A549 (cell line): ENCODE results near the gene IL17REL. TPM values are rescaled to one million over a fixed set of nuclear protein-coding genes. Genes with fewer than 3 reads are reported as not detected.

ENCODE experiments used
- ATAC-seq, 2 experiments: fragments of 200-7000 bp in 1 of 2; fragments of >200 bp in 1 of 2; cut with Nextera tagmentation in 1 of 2; cut with Tn5 transposase in 1 of 2; 3 replicates each; pipeline versions ENCODE4 v1.8.0 to v1.9.1; 2018 to 2020; ENCODE audit warnings: mild to moderate bottlenecking in 1 of 2, moderate library complexity in 1 of 2
- CTCF ChIA-PET: fragments of 300-600 bp; sonication (Branson Sonifier 250); formaldehyde crosslinking; extraction: SDS; loops from one replicate; lab custom pipeline; 2021; ENCODE audit warnings: antibody characterized with exemption, inconsistent platforms; lab: Yijun Ruan, JAX
- POLR2A ChIA-PET: fragments of 350-600 bp; formaldehyde crosslinking; extraction: SDS; loops from one replicate; lab custom pipeline; 2021; ENCODE audit warnings: antibody characterized with exemption, inconsistent platforms; lab: Yijun Ruan, JAX
- DNase-seq, 2 experiments: peaks; one replicate each; pipeline versions ENCODE4 v3.0.0 to v3.0.0-alpha.2; 2011 to 2016; ENCODE audit warnings: low read depth in 1 of 2, low spot score in 1 of 2
- FAIRE-seq: peaks from 2 replicates; lab custom pipeline; 2011; peaks lifted over from hg19 to GRCh38; lab: Jason Lieb, UNC
- H3K27ac ChIP-seq, 2 experiments: fragments of >200 bp; sonication (Bioruptor Twin); formaldehyde crosslinking; 3 replicates each; pipeline ENCODE4 v1.5.1; 2016 to 2017
- H3K4me1 ChIP-seq: fragments of >200 bp; sonication (Bioruptor Twin); formaldehyde crosslinking; 3 replicates; pipeline ENCODE4 v1.6.1; 2016
- H3K4me2 ChIP-seq: fragments of >200 bp; sonication (Bioruptor Twin); formaldehyde crosslinking; 3 replicates; pipeline ENCODE4 v1.6.1; 2016
- H3K4me3 ChIP-seq: fragments of >200 bp; sonication (Bioruptor Twin); formaldehyde crosslinking; 3 replicates; pipeline ENCODE4 v1.5.1; 2016
- H3K9me3 ChIP-seq: fragments of >200 bp; sonication (Bioruptor Twin); formaldehyde crosslinking; 3 replicates; pipeline ENCODE4 v1.6.1; 2016
- BCL3 ChIP-seq: fragments of >200 bp; sonication (Bioruptor Twin); formaldehyde crosslinking; IDR thresholded peaks from 3 replicates; pipeline ENCODE4 v1.6.1; 2016
- CTCF ChIP-seq: fragments of >200 bp; sonication (Bioruptor Twin); formaldehyde crosslinking; IDR thresholded peaks from 3 replicates; pipeline ENCODE4 v1.5.1; 2016
- EHMT2 ChIP-seq: fragments of 200-600 bp; sonication (generic); IDR thresholded peaks from 2 replicates; pipeline ENCODE4 v1.6.1; 2016; ENCODE audit warnings: antibody characterized with exemption, low read depth, mild to moderate bottlenecking, moderate library complexity
- FOSB ChIP-seq: fragments of 250-450 bp; sonication (Bioruptor Pico); IDR thresholded peaks from 2 replicates; pipeline ENCODE4 v1.5.0; 2020; ENCODE audit warnings: mild to moderate bottlenecking, moderate library complexity
- HEYL ChIP-seq: fragments of 250-450 bp; sonication (Bioruptor Pico); IDR thresholded peaks from 2 replicates; pipeline ENCODE4 v1.8.0; 2021; ENCODE audit warnings: mild to moderate bottlenecking, moderate library complexity
- HOXA7 ChIP-seq: fragments of 250-450 bp; sonication (Bioruptor Pico); IDR thresholded peaks from 2 replicates; pipeline ENCODE4 v1.5.0; 2020; ENCODE audit warnings: mild to moderate bottlenecking, moderate library complexity
- HOXB13 ChIP-seq: fragments of 250-450 bp; sonication (Bioruptor Pico); IDR thresholded peaks from 2 replicates; pipeline ENCODE4 v1.5.0; 2020; ENCODE audit warnings: low read depth, mild to moderate bottlenecking, moderate library complexity
- JUN ChIP-seq, 2 experiments: fragments of >200 bp; sonication (Bioruptor Twin); formaldehyde crosslinking; IDR thresholded peaks; 2 replicates in 1 of 2; 3 replicates in 1 of 2; pipeline ENCODE4 v1.6.1; 2016 to 2017
- MAFK ChIP-seq: fragments of 450-650 bp; IDR thresholded peaks from 2 replicates; pipeline ENCODE4 v1.6.1; 2014; ENCODE audit not compliant: partially characterized antibody
- PHF8 ChIP-seq: fragments of 200-600 bp; sonication (generic); IDR thresholded peaks from 2 replicates; pipeline ENCODE4 v1.6.1; 2016; ENCODE audit warnings: low read depth, mild to moderate bottlenecking, antibody characterized with exemption, moderate library complexity, borderline replicate concordance
- POLR2A ChIP-seq: IDR thresholded peaks from 2 replicates; pipeline ENCODE4 v1.6.1; 2012; ENCODE audit warnings: mild to moderate bottlenecking, low read length
- RNF2 ChIP-seq: fragments of 200-600 bp; sonication (generic); IDR thresholded peaks from 2 replicates; pipeline ENCODE4 v1.6.1; 2016; ENCODE audit warnings: low read depth, mild to moderate bottlenecking, antibody characterized with exemption, moderate library complexity, borderline replicate concordance
- SMC3 ChIP-seq: fragments of >200 bp; sonication (Bioruptor Twin); formaldehyde crosslinking; IDR thresholded peaks from 3 replicates; pipeline ENCODE4 v1.6.1; 2018; ENCODE audit warnings: inconsistent platforms
- WGBS: methylation state at CpG from one replicate; pipeline ENCODE4 v1.1.6; 2017; ENCODE audit errors: missing lambda C conversion rate; 5-methylcytosine and 5-hydroxymethylcytosine counted together
- polyA plus RNA-seq, 4 experiments: library from polyadenylated mRNA; depleted of rRNA in 3 of 4; stranded (reverse); fragments of >200 nt; fragmentation: RNase III in 1 of 4; extraction: RNeasy Plus Mini Kit Qiagen cat#74134 plus additional on column Dnase treatment in 1 of 4; gene quantifications; 2 replicates in 3 of 4; 3 replicates in 1 of 4; pipeline ENCODE4 v1.2.3, GENCODE V29; 2011 to 2017
- TF ChIP-seq, protein P1 (sequence below): IDR thresholded peaks from 2 replicates; pipeline ENCODE4 v1.6.1; 2012; ENCODE audit warnings: low read depth, borderline replicate concordance

The IL17REL gene
- polyA plus RNA-seq, 2 of the 4 experiments (the other 2 are of a cell fraction): 0.06 TPM; not detected in 1

GRCh38 chr22:49973018-49973961, 39.3 kb downstream of the IL17REL start:
- Histone ChIP-seq H3K27ac (no peak overlapping the region), H3K4me2 (no peak overlapping the region; the same call in 2 of the 3 replicates), H3K4me1 (peaks cover 34% of the 10 kb centered on the region), H3K9me3 (no peaks in the 10 kb centered on the region), H3K4me3 (no peak overlapping the region)
- TF ChIP-seq CTCF: no peak
- TF ChIP-seq SMC3: no peak
- POLR2A ChIA-PET: no interaction called here
- FAIRE-seq (no peak), ATAC-seq (no peak), DNase-seq (peak in 1 of 2 experiments; percentile 33)
- WGBS: 84% methylated on average over 5 of the region's 5 CpGs
- CTCF ChIA-PET: no interaction called here

GRCh38 chr22:49972163-49973017, 40.2 kb downstream of the IL17REL start:
- 85% methylated on average over 14 of the region's 45 CpGs for WGBS
- Histone ChIP-seq H3K27ac (peak overlapping the region; percentile 92 to 96), H3K4me2 (peak overlapping the region; percentile 89), H3K9me3 (no peaks in the 10 kb centered on the region), H3K4me3 (peak overlapping the region; percentile 52), H3K4me1 (peaks cover 34% of the 10 kb centered on the region)
- ChIA-PET CTCF (no interaction called here), POLR2A (interaction anchor here (0.5 to 2.1 kb wide), 3 partner anchors 11 to 58 kb away, joined by 3 to 13 read pairs (median 3); partner anchors contain the start of gene PIM3)
- DNase-seq (no peak), FAIRE-seq (no peak), ATAC-seq (no peak)
- TF ChIP-seq HOXA7 (no peak), JUN (IDR thresholded peaks at IDR 0.05) (no peak), MAFK (no peak), FOSB (CRISPR knock-in tag) (no peak)

GRCh38 chr22:49971232-49972162, 41.1 kb downstream of the IL17REL start:
- Histone ChIP-seq H3K9me3 (no peaks in the 10 kb centered on the region), H3K4me2 (peak overlapping the region; percentile 89), H3K4me1 (peaks cover 34% of the 10 kb centered on the region), H3K4me3 (peak overlapping the region; percentile 52), H3K27ac (peak overlapping the region; percentile 92 to 96)
- FAIRE-seq: no peak
- ChIA-PET POLR2A (interaction anchor here (0.5 to 2.1 kb wide), 3 partner anchors 10 to 59 kb away, joined by 3 to 13 read pairs (median 3); partner anchors contain the start of gene PIM3), CTCF (interaction anchor here (0.8 to 1.1 kb wide), 2 partner anchors 9 to 38 kb away, joined by 3 to 4 read pairs; no protein-coding TSS in a partner anchor)
- TF ChIP-seq BCL3 (0 out of 3 replicates have a peak, but pooled peaks have one; percentile 41), POLR2A (0 out of 2 replicates have a peak, but pooled peaks have one; percentile 25), RNF2 (0 out of 2 replicates have a peak, but pooled peaks have one; percentile 16), JUN (IDR thresholded peaks at IDR 0.05) (peak; percentile 18 to 36; a peak in 1 of 5 replicates), HOXB13 (CRISPR knock-in tag) (no peak), HEYL (no peak), EHMT2 (no peak), PHF8 (0 out of 2 replicates have a peak, but pooled peaks have one; percentile 7)
- TF ChIP-seq, protein P1, sequence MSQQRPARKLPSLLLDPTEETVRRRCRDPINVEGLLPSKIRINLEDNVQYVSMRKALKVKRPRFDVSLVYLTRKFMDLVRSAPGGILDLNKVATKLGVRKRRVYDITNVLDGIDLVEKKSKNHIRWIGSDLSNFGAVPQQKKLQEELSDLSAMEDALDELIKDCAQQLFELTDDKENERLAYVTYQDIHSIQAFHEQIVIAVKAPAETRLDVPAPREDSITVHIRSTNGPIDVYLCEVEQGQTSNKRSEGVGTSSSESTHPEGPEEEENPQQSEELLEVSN: 0 out of 2 replicates have a peak, but pooled peaks have one; percentile 0
- DNase-seq: peak; percentile 33 to 84
- WGBS: 20% methylated on average over 3 of the region's 81 CpGs
- ATAC-seq: peak; percentile 35 to 70
